GM21619 (cell line): Measurements from ENCODE around the gene CALHM3.

Experiments
- ATAC-seq: cut with Tn5 transposase; IDR thresholded peaks from one replicate; pipeline ENCODE4 v1.9.1; 2021; ENCODE audit not compliant: unreplicated experiment

Gene CALHM3

DNA sequence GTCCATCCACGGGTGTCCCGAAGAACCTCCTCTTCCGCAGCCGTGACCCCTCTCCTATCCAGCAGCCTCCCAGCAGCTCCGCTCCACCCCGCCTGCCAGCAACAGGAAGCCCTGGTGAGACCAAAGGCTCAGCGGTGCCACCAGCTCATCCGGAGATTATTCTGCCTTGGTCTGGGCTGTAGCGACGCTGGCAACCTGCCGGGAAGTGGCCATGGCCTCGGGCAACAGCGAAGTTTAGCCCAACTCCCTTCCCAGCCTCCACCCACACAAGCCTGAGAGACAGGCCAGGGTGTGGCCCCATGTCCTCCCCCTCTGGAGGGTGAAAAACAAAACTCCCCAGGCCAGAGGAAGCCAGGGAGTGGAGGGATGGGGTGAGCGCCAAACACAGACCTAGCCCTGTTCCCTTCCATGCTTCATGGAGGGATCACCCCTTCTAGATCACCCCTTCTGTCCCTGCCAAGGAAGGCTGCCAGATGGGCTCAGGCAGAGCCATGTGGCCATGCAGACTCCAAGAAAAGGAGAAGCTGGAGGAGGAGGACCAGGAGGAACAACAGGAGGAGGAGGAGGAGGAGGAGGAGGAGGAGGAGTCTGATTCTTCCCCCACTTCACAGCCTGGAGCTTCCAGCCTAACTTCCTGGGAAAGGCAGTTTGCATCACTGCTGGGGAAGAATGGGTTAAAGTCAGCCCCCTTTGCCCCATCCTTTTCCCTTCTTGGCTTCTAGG lies 27.8 kb downstream of the CALHM3 start:
- ATAC-seq = no peak

DNA sequence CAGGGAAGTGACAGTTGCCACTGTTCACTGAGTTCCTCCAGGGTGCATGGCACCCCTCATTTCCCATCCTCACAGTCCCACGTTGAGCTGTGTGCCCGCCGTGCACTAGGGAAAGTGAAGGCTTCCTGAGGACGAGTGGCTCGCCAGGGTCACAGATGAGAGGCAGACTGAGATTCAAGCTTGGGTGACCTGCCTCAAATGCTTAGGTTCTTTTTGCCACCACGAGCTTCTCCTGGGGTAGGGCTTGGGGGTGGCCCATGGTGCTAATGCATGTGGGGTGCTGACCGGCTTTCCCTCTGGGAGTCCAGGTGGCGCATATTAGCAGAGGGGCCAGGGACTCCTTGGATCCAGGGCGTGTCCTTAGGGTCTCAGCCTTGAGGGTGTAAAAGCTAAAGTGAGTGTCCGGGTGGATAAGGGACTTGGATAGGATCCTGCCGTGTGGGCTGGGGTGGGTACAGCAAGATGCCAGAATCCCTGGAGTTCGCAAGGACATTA lies 28.8 kb downstream of the CALHM3 start:
- ATAC-seq = no peak

- ATAC-seq = no peak
These were observed 29.6 kb downstream of the CALHM3 start for GRCh38 chr10:103449208-103450144.

GRCh38 chr10:103448746-103449145 lies 30.3 kb downstream of the CALHM3 start:
- ATAC-seq = no peak

GRCh38 chr10:103447187-103447586 lies 31.9 kb downstream of the CALHM3 start:
- no peak for ATAC-seq

DNA sequence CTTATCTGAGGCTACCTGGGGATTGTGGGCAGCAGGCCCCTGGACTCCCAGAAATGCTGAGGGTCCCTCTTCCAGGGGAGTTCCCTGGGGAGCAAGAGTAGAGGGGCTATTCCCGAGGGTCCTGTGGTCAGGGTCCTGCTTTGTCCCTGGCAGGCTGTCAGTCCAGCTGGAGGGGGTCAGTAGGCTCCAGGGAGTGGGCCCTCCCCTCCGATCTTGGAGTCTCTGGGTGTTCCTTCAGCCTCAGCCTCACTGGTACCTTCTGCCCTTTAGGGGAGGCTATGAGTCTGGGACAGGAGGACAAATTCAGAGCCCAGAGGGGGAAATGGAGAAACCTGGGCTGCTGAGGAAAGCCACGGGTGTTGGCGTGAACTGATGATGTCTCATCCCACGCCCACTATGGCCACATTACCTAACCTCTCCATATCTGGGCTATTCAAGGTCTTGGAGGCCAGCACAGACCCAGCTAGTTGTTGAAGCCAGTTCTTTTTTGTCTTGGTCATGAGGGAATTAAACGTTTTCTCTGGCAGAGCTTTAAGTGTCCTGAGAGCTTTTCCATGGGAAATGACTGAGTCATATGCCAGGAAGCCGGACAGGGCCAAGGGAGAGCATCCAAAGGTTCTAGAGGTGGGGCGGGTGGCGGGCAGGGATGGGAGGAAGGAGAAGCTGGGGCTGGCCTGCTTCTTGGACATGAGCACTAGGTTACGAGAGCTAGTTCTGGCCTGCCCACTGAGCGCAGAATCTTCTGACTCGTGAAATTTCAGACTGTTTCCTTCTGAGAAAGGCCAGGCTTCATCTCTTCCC lies 33.1 kb downstream of the CALHM3 start:
- no peak for ATAC-seq

- no peak for ATAC-seq
These were observed 33.7 kb downstream of the CALHM3 start for GRCh38 chr10:103445366-103445765.

- ATAC-seq = no peak
These were observed 34.6 kb downstream of the CALHM3 start for GRCh38 chr10:103444478-103444877.

DNA sequence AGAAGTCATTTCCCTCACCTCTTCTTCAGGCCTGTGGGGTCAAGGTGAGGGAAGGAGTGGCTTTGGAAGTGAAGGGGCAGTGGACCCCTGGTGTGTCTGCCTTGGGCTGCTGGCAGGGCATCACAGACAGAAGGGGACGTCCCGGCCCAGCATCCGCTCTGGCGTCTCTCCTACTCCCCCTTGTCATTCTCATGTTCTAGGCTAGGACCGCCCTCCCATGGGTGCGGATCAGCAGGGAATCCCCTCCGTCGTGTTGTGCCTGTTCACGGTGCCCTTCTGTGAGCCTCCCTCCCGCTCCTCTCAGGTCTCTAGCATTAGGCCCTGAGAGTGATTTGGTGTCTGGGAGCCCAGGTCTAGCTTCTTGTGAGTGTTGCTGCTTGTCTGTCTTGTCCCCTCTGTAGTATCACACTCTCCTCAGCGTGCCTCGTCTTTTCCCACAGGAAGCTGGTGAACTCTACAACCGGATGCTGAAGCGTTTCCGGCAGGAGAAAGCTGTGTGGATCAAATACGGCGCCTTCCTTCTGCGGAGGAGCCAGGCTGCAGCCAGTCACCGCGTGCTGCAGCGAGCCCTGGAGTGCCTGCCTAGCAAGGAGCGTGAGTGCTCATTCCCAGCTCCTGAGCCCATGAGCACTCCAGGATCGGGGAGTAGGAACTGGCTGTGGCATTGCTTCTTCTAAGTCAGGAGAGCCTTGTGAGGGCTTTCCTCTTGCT lies 35.4 kb downstream of the CALHM3 start:
- no peak for ATAC-seq

DNA sequence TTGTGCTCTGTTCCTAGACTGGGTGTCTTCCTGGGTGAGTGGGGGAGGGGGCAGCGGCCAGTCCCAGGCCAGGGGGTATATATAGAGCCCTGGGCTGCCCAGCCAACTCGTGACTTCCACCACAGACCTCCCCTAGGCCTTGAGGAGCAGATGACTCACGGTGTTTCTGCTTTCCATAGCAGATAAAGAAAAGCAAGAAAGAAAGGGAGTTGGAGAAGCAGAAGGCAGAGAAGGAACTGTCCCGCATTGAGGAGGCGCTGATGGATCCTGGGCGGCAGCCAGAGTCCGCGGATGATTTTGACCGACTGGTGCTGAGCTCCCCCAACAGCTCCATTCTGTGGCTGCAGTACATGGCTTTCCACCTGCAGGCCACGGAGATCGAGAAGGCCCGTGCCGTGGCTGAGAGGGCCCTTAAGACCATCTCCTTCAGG lies 37.0 kb downstream of the CALHM3 start:
- ATAC-seq = no peak

GRCh38 chr10:103441611-103442010 lies 37.4 kb downstream of the CALHM3 start:
- no peak for ATAC-seq

GRCh38 chr10:103441206-103441605 lies 37.8 kb downstream of the CALHM3 start:
- ATAC-seq = no peak

- ATAC-seq = no peak
These were observed 38.6 kb downstream of the CALHM3 start for GRCh38 chr10:103440416-103440815.

- no peak for ATAC-seq
These were observed 39.3 kb downstream of the CALHM3 start for GRCh38 chr10:103439776-103440175.

- ATAC-seq = no peak
These were observed 45.2 kb downstream of the CALHM3 start for GRCh38 chr10:103433858-103434257.

DNA sequence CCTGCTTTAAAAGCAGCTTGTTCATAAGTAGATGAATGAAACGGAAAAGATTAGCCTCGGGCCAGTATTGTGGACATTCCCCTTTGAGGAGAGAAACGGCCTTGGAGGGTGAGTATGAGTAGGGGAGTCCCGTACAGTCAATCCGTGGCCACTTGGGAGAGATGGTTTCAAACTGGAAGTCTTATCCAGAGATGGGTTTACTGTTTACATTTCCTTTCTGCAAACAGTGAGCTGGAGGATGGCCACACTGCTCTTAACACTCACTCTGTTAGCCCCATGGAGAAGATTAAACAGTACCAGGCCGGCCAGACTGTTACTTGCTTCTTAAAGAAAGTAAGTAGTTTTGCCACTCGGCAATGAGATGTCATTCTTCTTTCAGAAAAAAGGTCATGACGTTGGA lies 47.1 kb downstream of the CALHM3 start:
- ATAC-seq = no peak

DNA sequence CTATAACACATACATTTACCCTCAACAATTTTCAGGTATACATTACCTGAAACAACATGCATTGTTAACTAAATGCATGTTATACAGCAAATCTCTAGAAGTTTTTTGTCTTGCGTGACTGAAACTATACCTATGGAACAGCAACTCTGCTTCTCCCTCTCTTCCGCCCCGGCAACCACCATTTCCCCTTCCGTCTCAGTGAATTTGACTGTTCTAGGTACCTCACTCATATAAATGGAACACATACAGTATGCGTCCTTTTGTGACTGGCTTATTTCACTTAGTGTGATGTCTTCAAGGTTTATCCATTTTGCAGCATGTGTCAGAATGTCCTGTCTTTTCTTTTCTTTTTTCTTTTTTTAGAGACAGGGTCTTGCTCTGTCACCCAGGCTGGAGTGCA lies 49.4 kb downstream of the CALHM3 start:
- no peak for ATAC-seq

GRCh38 chr10:103428989-103429643 lies 49.9 kb downstream of the CALHM3 start:
- no peak for ATAC-seq

- no peak for ATAC-seq
These were observed 51.2 kb downstream of the CALHM3 start for GRCh38 chr10:103427866-103428265.

DNA sequence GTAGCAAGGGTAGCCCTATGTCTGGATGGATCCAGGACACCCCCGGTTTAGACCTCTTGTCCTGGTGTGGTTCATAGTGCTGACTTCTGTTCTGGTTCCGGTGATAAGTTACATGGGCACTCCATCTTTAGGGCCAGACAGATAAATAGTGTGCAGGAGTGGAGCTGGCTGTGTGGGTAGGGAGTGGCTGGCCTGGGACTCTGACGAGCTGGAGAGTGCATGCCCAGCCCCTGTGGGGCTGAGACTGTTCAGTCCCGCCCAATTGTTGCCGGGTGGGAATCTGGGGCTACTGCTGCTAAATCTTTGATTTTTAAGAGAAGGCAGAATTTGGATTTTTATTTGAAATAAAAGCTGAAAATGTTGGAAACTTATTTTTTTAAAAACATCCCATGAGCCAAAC lies 55.3 kb downstream of the CALHM3 start:
- no peak for ATAC-seq
